Hindlimb muscle (tissue), 1 donor: ENCODE results near the gene NACC1. TPM values are rescaled to one million over a fixed set of nuclear protein-coding genes. Genes with fewer than 3 reads are reported as not detected.

ENCODE experiments used
- DNase-seq: peaks from one replicate; pipeline ENCODE4 v3.0.0-alpha.2; 2013
- polyA plus RNA-seq: library from polyadenylated mRNA; unstranded; fragments of 120-200 nt; gene quantifications from one replicate; pipeline ENCODE4 v1.2.1, GENCODE V29; 2013; ENCODE audit not compliant: insufficient read length

Gene NACC1
- polyA plus RNA-seq, 1 donor, result 23.4 TPM

DNA sequence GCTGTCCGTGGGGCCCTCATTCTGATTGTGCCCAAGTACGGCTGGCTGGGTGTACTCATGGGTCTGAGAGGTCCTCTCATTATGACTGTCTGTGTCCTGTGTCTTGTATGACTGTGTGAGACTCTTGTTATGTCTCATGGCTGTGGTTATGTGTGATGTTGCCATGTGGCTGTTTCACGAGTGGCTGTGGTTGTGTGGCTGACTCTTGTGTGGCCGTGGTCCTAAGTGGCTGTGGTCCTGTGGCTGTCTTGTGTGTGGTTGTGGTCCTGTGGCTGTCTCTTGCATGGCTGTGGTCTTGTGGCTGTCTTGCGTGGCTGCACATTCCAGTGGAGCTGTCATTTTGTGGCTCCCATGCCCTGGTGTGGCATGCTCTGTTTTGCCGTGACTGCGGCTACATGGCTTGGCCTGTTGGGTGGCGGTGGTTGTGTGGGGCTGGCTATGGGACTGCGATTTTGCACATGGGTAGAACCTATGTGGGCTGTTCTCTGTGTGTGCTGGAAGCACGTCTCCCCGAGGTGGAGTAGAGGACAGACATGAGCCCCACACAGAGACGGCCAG, 18.0 kb upstream of the NACC1 start:
- DNase-seq, result no peak

DNA sequence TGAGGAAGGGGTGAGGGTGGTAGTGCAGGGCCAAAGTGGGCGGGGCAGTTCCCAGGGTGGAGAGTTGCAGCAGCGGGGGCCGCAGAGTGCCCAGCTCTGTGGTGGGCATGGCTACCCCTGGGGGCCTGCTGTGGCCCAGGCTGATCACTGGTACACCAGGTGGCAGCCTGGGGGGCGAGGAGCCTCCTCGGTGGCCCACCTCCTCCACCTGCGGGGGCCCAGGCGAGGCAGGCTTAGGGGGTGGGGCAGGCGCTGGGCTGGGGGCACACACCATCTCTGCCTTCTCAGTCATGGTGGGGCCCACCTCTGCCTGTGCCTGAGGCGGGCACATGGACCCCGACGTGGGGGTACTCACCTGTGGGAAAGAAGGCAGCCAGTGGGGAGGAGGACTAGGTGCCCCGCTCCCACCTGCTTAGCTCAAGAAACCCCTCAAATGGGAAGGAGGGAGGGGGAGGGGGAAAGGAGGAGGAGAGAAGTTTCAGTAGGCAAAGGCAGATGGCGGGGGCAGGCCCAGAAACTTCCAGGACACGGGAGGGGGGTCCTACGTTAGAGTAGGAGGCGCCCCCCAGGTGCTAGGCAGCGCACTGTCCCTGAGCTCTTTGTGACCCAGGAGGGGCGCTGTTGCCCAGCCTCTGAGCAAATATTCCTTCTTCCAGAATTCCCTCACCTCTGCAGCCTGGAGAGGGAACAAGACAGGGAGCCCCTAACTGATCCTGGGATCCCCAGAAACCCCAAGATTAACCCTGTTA, 17.0 kb upstream of the NACC1 start:
- DNase-seq, result no peak

DNA sequence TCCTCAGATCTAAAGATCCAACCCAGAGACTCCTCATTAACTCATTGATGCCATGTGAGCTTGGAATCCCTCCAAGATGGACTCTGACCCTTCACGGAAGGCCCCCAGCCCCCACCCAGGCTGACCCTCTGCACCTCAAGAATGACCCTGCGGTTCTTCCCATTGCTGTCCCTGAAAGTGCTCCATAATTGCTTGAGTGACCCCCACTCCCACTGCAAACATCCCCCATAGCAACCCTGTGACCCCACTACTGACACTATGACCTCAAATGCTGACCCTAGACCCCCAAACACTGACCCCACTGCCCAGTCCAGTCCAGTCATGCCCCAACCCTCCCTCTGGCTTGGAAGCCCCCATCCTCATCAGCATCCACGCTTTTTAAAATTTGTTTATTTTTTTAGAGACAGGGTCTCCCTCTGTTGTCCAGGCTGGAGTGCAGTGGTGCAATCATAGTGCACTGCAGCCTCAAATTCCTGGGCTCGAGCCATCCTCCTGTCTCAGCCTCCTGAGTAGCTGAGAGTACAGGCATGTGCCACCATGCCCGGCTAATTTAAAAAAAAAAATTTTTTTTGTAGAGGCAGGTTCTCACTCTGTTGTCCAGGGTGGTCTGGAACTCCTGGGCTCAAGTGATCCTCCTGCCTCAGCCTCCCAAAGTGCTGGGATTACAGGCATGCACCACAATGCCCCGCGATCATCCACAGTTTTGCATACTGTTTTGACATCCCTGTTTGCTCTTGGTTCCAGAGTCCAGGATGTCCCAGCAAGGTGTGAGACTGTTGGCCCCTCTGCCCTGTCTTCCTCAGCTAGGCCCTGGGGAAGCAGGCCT, 16.3 kb upstream of the NACC1 start:
- DNase-seq, result no peak

DNA sequence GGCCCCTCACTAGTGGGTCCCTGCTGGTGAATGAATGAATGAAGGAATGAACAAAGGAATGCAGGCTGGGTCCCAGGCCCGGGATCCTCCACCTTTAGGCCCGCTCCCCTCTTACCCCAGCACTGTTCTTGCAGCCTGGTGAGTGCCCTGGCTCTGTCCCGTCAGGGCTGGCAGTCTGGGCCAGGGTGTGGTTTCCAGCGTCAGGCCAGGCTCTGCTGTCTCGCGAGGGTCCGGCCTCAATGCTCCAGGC, 15.7 kb upstream of the NACC1 start:
- DNase-seq, result no peak

DNA sequence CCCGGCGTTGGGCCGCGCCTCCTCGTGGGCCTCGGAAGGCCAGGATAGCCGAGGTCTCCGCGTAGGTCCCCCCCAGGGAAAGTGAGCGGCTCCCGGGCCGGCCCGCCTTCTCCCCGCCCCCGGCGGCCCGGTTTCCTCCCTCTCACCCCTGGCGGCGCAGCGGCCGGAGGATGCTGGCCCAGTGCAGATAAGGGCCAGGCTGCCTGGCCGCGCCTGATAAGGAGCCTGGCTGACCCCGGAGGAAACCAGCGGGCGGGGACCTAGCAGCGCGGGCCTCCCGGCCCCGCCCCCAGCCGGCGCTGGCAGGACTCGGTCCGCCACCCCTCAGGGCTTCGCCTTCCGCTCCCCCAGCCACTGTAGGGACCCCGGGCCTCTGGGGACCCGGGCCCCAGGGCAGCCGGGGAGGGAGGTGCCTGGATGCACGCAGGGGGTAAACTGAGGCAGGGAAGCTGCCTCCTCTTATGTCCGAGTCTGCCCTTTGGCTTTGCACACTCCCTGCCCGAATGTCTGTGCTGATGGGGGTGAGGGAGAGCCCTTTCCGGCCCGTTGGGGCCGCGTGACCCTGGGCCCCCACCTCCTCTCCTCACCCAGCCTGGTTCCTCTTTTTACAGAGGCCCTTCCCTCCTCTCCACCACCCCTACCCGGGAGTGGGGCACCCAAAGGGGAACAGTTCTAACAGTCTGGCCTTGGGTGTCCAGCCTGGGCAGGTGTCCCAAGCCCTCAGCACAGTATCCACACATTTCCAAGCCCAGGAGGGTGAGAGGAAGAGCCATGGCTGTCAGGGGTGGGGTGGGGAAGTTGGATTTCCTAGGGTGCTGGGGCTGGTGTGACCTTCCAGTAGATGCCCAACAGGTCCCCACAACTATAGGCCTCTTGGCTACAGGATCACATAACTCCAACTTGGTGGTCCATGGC, 15.1 kb upstream of the NACC1 start, which contains the start of gene LYL1:
Gene LYL1, minus strand, starts transcription at position 193 of the 915 bp plus-strand sequence. CDS start 1,687 bp downstream, outside the sequence.
- DNase-seq, result no peak

DNA sequence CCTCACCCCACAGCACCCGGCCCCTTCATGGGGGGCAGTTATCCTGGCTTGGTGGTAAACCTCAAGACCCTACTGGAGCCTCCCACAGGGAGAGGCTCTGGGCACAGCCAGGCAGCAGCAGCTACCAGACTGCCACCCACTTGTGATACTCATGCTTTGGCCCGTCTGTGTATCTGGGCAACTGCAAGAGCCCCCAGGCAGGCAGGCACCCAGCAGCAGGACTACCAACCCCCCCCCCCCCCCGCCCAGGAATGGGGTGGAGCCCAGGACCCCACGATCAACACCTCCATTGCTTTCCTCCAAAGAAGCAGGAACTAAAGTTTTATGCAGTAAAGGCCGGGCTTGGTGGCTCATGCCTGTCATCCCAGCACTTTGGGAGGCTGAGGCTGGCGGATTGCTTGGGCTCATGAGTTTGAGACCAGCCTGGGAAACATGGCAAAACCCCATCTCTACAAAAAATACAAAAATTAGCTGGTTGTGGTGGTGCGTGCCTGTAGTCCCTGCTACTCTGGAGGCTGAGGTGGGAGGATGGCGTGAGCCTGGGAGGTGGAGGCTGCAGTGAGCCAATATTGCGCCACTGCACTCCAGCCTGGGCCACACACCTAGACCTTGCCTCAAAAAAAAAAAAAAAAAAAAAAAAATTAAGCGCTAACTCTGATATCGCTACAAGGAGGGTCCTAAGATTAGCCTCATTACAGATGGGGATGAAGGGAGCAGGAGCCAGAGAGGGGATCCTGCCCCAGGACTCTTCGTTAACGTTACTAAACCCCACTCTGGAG, 14.3 kb upstream of the NACC1 start:
- no peak for DNase-seq

DNA sequence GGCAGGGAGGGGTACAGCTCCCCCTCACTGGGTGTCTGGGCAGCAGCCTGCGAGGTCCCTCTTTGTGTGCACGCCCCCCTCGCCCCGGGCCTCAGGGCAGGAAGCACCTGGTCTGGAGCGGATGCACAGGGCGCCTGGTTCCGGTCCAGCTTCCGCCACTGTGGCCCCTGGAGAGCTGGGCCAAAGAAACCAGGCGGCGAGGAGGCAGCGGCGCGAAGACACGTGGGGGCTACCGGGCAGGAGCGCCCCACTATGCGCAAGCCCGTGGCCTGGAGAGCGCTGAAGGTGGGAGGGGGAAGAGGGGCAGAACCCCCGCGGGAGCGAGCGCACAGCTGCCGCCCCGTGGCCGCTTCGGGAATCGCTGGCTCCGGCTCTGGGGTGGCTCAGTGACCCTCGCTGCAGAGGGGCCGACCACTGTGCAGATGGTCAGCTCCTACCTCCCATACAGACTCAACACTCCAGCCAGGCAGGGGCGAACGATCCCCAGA, 13.7 kb upstream of the NACC1 start:
- peak; percentile 67 for DNase-seq

DNA sequence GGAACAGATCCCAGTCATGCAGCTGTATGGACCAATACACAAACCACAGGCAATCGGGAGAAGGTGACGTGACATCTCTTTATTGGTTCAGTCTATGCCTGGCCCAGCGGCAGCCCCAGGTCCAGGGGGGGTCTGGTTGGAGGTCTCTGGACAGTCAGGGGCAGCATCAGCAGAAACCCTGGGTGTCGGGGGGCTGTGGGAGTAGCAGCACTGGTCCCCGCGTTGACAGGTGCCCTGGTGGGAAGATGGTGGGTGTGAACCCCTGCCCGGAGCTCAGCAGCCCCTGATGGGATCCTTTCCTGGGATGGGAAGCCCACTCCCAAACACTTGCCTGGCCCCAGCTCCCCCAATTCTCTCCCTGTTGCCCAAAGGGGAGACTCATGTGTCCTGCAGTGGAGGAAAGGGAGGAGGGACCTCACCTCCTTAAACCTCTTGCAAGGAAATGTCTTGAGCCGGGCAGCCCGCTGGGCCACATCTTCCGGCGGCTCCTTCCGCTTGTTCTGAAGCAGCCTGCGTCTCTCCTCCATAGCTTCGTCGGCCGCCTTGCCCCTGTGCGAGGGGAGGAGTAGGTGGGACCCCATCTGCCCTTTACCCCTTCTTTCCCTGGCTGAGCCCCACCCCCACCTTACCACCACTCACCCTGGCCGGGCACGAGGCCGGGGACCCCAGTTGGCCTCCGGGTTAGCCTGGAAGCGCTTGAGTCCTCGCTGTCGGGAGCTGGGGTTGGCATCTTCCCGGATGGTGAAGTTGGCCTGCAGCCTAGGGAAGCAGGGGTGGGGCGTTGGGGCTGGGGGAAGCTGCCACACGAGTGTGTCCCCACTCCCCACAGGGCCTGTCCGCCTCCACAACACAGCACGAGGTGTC, 13.0 kb upstream of the NACC1 start:
- DNase-seq, result no peak

DNA sequence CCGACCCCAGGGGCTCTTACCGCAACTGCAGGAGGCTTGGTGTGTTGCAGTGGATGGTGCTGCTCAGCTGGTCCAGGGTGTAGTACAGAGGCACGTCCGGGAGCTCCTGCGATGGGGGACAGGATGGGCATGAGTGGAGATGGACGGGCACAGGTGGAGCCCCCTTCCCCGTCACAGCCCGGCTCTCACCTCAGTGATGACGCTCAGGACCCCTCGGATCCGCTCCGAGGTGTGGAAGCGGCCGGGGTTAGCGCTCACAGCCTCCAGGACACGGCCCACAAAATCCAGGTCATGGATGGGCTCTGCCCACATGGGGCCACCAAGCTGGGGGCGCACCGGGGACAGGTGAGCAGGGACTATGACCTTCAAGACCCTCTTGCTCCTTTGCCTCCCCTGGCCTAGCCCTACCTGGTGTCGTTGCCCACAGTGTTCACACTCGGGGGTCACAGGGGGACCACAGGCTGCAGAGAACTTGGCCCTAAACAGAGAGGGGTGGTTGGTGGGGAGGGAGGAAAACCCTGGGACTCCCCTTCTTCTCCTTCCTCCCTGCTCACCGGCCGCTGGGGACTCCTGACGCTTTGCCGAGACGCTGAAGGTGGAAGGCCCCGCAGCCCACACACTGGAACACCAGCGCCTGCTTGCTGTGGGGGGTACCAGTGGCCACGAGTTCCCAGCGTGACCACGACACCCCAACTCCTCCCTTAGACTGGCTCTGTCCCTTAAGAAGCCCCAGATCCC, 8.5 kb upstream of the NACC1 start:
- no peak for DNase-seq

DNA sequence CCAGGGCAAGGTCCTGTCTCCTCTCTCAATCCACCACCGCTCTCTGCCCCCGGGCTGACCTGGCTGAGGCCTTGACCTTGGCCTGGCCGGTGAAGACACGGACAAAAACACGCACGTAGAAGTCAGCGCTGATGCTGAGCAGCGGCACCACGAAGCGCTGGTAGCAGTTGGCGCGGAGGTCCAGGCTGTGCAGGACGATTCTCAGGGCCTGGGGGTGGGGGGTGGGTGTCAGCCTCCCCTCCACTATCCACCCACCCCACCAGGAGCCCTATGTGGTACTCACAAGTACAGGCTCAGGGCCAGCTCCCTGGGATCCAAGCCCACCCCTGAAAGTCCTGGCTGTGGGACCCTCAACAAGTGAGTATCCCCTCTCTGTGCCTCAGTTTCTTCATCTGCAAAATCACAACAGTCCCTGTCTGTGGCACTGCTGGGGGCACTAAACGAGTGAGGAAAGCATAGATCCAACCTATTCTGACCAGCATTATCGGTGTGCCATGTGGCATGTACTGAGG, 7.9 kb upstream of the NACC1 start:
- no peak for DNase-seq

DNA sequence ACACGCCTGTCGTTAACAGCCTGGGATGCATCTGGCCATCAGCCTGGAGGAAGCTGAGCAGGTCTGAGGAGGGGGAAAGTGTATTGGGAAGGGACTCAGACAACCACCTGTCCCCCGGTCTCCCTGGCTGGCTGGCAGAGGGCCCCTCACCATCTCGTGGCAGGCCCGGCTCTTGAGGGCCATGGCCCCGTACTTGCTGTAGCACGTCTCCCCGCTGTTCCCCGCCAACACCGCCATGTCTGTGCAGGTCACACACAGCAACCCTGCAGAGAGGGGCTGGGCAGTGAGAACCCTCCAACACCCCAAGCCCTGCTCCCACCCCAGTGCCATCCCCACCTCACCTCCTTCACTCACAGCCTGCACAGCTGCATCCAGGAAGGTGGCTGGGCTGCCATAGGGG, 5.5 kb upstream of the NACC1 start:
- DNase-seq, result no peak

DNA sequence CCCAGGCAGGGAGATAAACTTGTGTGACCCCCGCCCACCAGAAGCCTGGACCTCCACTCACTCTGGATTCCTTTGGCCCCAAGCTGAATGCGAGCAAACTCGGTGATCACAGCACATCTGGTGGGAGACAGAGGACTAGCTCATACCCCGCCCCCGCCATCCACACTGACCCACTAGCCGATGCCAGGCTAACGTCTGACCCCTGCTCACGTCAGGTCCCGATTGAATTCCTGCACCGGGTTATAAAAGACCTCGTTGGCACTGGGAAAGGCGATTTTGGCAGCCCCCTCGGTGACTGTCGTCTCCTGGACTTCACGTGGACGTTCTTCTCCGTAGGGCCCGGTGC, 2.2 kb upstream of the NACC1 start:
- DNase-seq, result no peak

DNA sequence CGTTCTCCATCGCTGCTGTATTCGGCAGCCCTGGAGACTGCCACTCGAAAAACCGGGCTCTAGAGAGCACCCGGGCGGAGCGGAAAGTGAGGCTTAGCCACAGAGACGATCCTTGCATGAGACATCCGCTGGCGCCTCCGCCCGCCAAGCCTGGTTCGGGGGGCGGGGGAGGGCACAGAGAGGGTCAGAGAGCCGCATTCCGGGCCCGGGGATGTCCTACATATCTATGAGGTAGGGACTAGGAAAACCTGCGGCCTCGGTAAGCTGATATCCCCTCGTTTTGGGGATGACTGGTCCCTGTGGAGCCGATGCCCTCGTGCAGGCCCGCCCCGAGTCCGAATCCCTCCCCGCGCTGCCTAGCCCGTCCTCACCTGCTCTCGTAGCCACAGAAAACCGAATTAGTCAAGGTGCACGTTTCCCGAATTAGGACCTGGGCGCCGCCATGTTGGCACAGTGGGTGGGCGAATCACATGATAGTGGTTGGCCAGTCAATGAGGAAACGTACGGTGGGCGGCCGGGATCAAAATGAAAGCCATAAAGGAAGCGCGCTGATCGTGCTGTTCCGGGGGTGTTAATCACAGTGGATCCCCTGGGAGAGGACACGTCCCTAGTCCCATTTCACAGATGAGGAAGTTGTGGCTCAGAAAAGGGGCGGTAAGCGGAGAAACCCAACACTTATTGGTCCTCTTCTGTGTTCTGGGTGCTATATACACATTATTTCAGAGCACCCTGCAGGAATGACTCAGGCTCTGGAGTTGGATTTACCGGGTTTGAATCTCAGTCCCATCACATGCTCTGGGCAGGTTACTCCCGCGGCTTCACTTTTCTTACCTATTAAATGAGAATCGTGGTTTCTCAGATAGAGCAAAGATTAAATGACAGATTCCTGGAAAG, 1.5 kb upstream of the NACC1 start, which contains the start of gene TRMT1:
Gene TRMT1, minus strand, starts transcription at position 459 of the 894 bp plus-strand sequence. Its CDS starts 341 bp downstream, at position 118.
- DNase-seq, result peak; percentile 92

DNA sequence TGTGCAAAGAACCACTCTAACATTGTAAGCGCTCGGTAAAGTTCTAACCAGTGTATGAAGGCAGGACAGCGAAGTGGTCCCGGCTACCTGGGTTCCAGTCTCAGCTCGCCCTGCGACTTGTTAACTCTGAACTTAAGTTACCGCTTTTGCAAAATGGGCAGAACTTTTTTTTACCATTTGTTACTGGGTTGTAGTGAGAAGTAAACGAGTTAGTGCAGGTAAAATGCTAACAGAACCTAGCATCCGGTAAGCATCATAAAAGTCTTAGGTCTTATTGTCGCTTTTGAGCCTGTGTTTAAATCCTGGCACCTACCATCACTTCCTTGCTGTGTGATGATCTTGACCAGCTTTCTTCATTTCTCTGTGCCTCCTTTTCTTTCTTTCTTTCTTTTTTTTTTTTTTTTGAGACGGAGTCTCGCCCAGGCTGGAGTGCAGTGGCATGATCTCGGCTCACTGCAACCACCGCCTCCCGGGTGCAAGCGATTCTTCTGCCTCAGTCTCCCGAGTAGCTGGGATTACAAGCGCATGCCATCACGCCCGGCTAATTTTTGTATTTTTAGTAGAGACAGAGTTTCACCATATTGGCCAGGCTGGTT, 790 bp upstream of the NACC1 start:
- DNase-seq, result no peak

DNA sequence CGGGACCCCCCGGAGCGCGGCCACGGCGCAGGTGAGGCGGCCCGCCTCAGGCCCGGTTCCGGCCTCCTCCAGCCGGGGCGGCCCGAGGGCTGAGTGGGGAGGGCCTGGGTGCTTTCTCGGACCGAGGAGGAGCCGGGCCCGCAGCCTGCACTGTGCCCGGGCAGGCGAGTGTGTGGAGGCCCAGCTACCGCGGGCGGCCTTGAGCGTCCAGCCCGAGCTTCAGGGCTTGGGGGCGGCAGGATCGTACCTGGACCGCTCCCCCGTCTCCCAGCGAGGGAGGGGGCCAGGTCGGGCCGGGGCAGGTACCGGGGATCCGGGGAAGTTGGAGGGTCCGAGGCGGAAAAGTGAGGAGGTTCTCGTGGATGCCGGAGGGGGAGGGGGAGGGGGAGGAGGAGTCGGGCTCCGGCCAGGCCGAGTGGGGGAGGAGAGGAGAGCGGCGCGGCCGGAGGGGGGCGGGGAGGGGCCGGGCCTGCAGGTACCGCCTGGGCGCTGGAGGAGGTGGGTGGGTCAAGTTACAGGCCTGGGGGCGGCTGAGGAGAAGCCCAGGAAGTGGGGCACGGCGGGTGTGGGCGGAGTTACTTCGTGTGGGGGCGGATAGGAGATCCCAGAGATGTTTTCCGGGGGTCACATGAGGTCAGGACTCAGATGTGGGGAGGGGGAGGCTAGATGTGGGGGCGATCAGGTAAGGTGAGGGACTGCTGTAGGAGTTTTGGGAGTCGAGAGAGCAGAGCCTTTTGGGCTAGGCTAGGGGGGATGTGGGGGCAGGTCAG, 545 bp downstream of the NACC1 start:
- no peak for DNase-seq

DNA sequence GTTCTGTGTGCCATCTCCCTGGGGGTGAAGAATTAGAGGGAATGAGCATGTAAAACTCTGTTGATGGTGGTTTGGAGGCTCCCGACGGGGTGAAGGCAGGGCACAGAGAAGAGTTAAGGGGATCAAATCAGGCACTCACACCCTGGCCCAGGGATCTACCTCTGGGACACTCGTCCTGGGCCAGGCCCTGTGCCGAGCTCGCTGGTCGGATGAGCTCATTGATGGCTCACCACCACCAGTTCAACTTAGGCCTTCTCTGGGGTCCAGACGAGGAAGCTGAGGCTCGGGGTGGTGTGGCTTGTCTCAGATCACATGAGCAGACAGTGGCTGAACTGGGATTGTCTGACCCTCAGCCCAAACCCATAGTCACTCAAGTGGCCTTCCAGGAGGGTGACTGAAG, 1.6 kb downstream of the NACC1 start:
- no peak for DNase-seq

DNA sequence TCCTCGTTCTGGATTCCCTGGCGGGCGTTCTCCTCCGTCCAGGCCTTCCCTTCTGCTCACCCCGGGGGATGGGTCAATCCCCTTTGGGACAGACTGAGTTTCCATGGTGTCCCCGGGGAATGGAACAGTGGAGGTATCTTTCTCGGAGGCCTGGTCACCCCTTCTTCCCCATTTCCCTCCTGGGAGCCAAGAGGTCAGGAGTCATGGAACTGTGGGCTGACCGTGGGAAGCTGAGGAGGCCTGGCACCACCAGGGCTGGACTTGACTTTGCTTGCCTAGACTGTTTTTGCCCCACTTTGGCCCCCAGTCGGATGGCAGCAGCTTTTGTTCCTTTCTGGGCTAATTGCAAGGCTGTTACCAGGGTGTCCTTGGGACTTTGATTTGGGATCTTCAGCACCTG, 2.0 kb downstream of the NACC1 start:
- DNase-seq, result no peak
